KOPT-K1 (cell line): ENCODE measurements around the gene CORO1C.

Source experiments
- H3K27ac ChIP-seq: fragments of 200-600 bp; sonication (generic); 2 replicates; pipeline ENCODE4 v1.5.1; 2016; ENCODE audit warnings: antibody characterized with exemption, mild to moderate bottlenecking, low read depth, low read length; ENCODE audit not compliant: poor library complexity, severe bottlenecking
- H3K36me3 ChIP-seq: fragments of 200-600 bp; sonication (generic); 2 replicates; pipeline ENCODE4 v1.5.1; 2017; ENCODE audit warnings: antibody characterized with exemption, mild to moderate bottlenecking, low read length, moderate library complexity; ENCODE audit not compliant: insufficient read depth
- H3K9me3 ChIP-seq: fragments of 200-600 bp; sonication (generic); 2 replicates; pipeline ENCODE4 v1.5.1; 2017; ENCODE audit warnings: antibody characterized with exemption, low read length, mild to moderate bottlenecking; ENCODE audit not compliant: insufficient read depth, poor library complexity, severe bottlenecking

Gene CORO1C

DNA sequence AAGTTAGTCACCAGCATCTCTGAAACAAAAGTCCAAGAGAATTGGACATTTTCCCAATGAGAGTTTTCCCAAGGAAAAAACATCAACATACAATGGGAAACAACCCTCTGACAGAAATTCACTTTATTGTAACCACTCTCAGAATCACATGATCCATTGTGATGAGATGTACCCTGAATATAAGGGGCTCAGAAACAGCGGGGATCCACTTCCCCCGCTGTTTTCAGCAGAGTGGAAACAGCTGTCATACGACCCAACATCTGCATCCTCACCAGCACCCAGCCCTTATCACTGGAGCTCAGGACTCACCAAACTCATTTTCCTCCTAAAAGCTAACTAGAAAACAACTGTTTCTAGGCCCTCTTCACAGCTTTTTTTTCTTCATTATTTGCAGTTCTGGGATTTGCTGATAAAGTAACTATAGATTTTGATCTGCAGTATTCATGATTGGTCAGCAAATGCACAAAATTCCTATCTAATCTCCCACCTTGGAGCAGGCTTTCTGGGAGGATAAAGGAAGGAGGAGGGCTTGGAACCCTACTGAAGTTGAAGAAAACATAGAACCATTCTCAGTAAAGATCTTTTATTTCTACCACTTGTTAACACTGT, 31.3 kb downstream of the CORO1C start:
- Histone ChIP-seq H3K27ac (no peak overlapping the region), H3K36me3 (peaks cover 26% of the 10 kb centered on the region), H3K9me3 (no peaks in the 10 kb centered on the region)

DNA sequence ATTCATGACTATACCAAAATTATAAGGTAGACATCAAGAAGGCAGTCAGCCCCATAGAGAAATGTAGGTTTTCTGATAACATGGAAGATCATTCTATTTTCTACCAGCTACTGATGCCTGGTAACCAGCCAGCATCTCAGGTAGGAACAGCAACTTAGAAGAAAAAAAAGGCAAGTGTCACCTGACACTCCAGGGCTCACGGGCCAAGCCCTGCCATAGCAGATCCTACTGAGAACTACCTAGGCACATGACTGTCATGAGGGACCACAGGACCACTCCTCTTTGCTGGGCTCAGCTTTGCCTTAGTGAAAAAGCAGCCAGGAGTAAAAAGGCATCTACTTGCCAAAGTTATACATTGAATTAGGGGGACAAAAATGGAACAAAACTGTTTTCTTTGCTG, 33.4 kb downstream of the CORO1C start:
- Histone ChIP-seq H3K27ac (no peak overlapping the region), H3K9me3 (no peaks in the 10 kb centered on the region), H3K36me3 (peaks cover 26% of the 10 kb centered on the region)

- Histone ChIP-seq H3K9me3 (no peaks in the 10 kb centered on the region), H3K27ac (no peak overlapping the region), H3K36me3 (peaks cover 26% of the 10 kb centered on the region)
Measured at GRCh38 chr12:108696996-108697290, 34.4 kb downstream of the CORO1C start.

- H3K9me3 ChIP-seq = no peaks in the 10 kb centered on the region
- H3K27ac ChIP-seq = peak overlapping the region; percentile 39
- H3K36me3 ChIP-seq = peaks cover 26% of the 10 kb centered on the region
Measured at GRCh38 chr12:108696111-108696995, 35.0 kb downstream of the CORO1C start.

DNA sequence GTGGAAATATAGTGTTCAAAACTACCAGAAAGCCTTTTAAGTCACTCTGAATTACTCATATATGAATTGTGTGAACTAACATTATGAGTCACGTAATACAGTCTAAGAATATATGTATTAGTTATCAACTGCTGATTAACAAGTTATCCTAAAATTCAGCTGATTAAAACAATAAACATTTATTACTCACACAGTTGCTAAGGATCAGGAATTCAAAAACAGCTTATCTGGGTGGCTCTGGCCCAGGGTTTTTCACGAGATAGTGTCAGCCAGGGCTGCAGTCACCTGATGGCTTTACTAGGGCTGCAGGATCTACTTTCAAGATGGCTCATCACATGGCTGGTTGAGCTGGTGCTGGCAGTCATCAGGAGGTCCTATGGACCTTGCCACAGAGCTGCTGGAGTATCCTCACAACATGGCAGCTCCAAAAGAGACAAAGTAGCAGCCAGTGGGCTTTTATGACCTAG, 36.5 kb downstream of the CORO1C start:
- Histone ChIP-seq H3K27ac (no peak overlapping the region), H3K9me3 (no peaks in the 10 kb centered on the region), H3K36me3 (peaks cover 14% of the 10 kb centered on the region)

DNA sequence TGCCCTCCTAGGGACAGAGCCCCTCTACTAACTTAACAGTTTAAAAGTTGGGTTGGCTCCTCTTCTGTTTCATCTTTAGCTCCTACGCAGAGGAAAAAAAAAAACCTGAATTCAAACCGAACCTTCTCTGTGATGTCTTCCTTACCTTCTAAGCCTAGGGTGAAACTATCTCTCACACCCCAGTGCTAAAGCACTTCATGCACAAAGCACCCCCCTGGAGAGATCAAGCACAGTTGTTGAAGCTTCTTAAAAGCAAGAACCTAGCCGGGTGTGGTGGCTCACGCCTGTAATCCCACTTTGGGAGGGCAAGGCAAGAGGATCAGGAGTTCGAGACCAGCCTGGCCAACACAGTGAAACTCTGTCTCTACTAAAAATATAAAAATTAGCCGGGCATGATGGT, 37.6 kb downstream of the CORO1C start:
- peaks cover 3% of the 10 kb centered on the region; the same call in 1 of the 2 replicates for H3K36me3 ChIP-seq
- no peaks in the 10 kb centered on the region for H3K9me3 ChIP-seq
- no peak overlapping the region for H3K27ac ChIP-seq

DNA sequence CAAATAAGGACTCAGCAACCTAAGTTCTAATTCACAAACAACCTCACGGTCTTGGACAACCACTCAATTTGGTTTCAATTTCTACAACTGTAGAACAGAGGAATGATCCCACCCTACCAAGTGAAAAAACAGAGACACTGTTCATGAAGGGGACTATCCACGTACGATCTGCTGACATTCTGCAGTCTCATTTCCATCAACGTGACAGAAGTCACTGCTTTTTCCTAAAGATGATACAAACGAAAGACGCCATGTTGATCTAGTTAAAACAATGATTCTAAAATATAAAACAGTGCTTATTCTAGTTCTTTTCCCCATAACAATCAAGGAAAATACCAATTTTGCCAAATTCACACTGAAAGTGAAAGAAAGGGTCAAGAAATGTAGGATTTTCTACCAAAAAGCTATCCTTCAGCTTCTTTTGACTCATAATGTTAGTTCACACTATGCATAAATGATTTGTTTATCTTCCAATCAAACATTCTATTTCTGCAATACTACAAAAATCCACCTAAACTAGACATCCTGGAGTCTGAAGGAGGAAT, 38.1 kb downstream of the CORO1C start:
- Histone ChIP-seq H3K9me3 (no peaks in the 10 kb centered on the region), H3K27ac (no peak overlapping the region), H3K36me3 (no peaks in the 10 kb centered on the region)

GRCh38 chr12:108691998-108692808, 39.1 kb downstream of the CORO1C start:
- H3K27ac ChIP-seq = peak overlapping the region; percentile 51
- H3K9me3 ChIP-seq = no peaks in the 10 kb centered on the region
- no peaks in the 10 kb centered on the region for H3K36me3 ChIP-seq

GRCh38 chr12:108691175-108691997, 39.9 kb downstream of the CORO1C start:
- H3K27ac ChIP-seq = peak overlapping the region; percentile 51
- H3K36me3 ChIP-seq = no peaks in the 10 kb centered on the region
- H3K9me3 ChIP-seq = no peaks in the 10 kb centered on the region

GRCh38 chr12:108690542-108691174, 40.7 kb downstream of the CORO1C start:
- no peaks in the 10 kb centered on the region for H3K9me3 ChIP-seq
- H3K36me3 ChIP-seq = no peaks in the 10 kb centered on the region
- peak overlapping the region; percentile 51 for H3K27ac ChIP-seq

DNA sequence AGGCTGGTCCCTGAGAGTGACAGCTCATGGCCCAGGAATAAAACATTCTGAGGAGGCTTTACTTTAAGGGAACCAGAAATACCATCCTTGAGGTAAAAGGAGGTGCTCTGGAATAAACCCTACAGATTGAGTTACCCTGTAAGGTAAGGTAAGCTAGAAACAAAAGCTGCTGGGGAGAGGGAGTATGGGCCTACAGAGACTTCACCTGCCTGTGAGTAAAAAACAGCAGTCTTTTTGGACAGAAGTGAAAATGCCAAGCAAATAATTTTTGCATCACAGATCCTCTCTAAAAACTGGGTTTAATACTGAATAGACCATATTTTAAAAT, 41.2 kb downstream of the CORO1C start:
- Histone ChIP-seq H3K36me3 (no peaks in the 10 kb centered on the region), H3K27ac (peak overlapping the region; percentile 1), H3K9me3 (no peaks in the 10 kb centered on the region)

DNA sequence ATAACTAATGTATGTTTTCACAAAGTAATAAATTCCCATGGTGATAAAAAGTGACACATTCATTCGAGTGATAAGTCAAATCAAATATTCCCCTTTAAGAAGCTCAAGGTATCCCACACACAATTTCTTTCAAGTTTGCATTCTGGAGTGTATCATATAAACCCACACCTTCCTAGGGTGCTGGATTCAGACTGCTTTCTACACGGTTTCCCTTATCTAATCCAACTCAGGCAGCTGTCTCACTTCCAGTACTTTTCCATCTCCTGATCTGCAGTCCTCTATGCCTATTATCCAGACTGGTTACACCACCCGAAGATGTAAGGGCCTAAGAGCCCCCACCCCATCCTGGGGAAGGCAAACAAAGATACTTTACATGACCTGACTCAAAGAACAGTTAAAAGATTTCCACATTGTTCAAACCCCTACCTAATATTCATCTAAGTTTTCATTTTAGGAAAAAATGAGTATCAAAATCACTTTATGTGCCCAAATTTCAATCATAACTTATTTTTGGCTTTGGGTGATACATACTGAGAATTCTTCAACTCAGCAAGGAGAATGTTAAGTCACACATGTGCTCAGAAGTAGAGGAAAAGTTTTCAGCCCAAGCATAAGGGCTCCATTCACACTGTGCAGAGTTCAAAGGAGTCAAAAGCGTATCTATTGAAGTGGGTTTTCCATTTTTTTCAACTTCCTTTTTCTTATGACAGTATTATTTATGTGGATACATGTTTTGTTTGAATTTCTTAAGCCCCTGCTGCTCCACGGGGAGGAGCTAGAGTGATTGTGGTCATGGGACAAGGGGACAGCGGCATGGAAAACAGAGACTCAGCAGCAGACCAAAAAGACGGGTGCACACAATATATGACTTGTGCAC, 41.8 kb downstream of the CORO1C start:
- Histone ChIP-seq H3K36me3 (no peaks in the 10 kb centered on the region), H3K27ac (peak overlapping the region; percentile 17), H3K9me3 (no peaks in the 10 kb centered on the region)

- Histone ChIP-seq H3K9me3 (no peaks in the 10 kb centered on the region), H3K27ac (no peak overlapping the region), H3K36me3 (no peaks in the 10 kb centered on the region)
Measured at GRCh38 chr12:108686780-108687179, 44.5 kb downstream of the CORO1C start.
